ENCODE data around the gene DAPK1.

- TF ChIP-seq, protein P1, sequence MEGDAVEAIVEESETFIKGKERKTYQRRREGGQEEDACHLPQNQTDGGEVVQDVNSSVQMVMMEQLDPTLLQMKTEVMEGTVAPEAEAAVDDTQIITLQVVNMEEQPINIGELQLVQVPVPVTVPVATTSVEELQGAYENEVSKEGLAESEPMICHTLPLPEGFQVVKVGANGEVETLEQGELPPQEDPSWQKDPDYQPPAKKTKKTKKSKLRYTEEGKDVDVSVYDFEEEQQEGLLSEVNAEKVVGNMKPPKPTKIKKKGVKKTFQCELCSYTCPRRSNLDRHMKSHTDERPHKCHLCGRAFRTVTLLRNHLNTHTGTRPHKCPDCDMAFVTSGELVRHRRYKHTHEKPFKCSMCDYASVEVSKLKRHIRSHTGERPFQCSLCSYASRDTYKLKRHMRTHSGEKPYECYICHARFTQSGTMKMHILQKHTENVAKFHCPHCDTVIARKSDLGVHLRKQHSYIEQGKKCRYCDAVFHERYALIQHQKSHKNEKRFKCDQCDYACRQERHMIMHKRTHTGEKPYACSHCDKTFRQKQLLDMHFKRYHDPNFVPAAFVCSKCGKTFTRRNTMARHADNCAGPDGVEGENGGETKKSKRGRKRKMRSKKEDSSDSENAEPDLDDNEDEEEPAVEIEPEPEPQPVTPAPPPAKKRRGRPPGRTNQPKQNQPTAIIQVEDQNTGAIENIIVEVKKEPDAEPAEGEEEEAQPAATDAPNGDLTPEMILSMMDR (tag by site-specific recombination; IDR thresholded peaks at IDR 0.05), result no peak
- TF ChIP-seq SP2 (tag by site-specific recombination; IDR thresholded peaks at IDR 0.05) (no peak), ZBTB7A (tag by site-specific recombination; IDR thresholded peaks at IDR 0.05; ENCODE audit: low read depth) (no peak)
Measured at GRCh38 chr9:87622923-87623322, 125.3 kb downstream of the DAPK1 start.
